Hepatocyte (in vitro differentiated cells): ENCODE data around the gene DLG2.

Experiments used
- EZH2 ChIP-seq: fragments of 200-600 bp; sonication (generic); IDR thresholded peaks from 2 replicates; pipeline ENCODE4 v1.6.1; 2016; ENCODE audit warnings: antibody characterized with exemption, mild to moderate bottlenecking, borderline replicate concordance
- TF ChIP-seq, protein P1 (sequence below): fragments of 200-600 bp; sonication (generic); IDR thresholded peaks from 2 replicates; pipeline ENCODE4 v1.5.1; 2016; ENCODE audit warnings: antibody characterized with exemption, mild to moderate bottlenecking; ENCODE audit not compliant: poor library complexity

GRCh38 chr11:84264066-84264465, 1363.1 kb downstream of the DLG2 start:
- TF ChIP-seq, protein P1, sequence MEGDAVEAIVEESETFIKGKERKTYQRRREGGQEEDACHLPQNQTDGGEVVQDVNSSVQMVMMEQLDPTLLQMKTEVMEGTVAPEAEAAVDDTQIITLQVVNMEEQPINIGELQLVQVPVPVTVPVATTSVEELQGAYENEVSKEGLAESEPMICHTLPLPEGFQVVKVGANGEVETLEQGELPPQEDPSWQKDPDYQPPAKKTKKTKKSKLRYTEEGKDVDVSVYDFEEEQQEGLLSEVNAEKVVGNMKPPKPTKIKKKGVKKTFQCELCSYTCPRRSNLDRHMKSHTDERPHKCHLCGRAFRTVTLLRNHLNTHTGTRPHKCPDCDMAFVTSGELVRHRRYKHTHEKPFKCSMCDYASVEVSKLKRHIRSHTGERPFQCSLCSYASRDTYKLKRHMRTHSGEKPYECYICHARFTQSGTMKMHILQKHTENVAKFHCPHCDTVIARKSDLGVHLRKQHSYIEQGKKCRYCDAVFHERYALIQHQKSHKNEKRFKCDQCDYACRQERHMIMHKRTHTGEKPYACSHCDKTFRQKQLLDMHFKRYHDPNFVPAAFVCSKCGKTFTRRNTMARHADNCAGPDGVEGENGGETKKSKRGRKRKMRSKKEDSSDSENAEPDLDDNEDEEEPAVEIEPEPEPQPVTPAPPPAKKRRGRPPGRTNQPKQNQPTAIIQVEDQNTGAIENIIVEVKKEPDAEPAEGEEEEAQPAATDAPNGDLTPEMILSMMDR, result no peak
- no peak for TF ChIP-seq EZH2
